ENCODE results near the gene COPS7B.

Gene COPS7B

DNA sequence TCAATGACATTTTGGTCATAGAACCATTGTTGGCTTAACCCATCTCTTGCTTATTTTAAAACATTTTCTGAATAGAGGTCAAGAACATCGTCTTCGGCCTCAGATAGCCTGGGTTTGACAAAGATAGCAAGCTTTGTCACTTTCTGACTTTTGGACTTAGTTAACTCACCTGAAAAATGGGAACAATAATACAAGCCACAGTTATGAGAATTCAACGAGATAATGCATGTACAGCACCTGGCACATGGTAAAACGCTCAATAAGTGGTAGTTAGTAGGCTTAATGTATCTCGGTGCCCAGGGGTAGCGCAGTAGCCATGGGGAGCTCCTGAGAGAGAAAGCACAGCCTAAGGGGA is 446 bp upstream of the COPS7B start:
- peaks cover 18% of the 10 kb centered on the region for H3K79me1 ChIP-seq (replicated peaks; ENCODE audit: low read length, poor library complexity, severe bottlenecking)
- H3K4me1 ChIP-seq (ENCODE audit: control insufficient read depth, insufficient read depth, low read depth, low read length) = peaks cover 4% of the 10 kb centered on the region
- peak overlapping the region; percentile 35 for H2AK5ac ChIP-seq (ENCODE audit: low read length, severe bottlenecking)
- peak overlapping the region; percentile 82 to 94 for H3K18ac ChIP-seq (ENCODE audit: low read depth in 1 of 2, low read length in 2 of 2)
- no peak overlapping the region for H2BK120ac ChIP-seq (ENCODE audit: low read depth, low read length)
- peak overlapping the region; percentile 80 to 97 for H3K4me3 ChIP-seq (ENCODE audit: insufficient read depth in 1 of 2, low read depth in 1 of 2, low read length in 2 of 2)
- WGBS = 41% methylated on average over 6 of the region's 6 CpGs
- peaks cover 4 to 19% of the 10 kb centered on the region in 2 experiments for H3K36me3 ChIP-seq (ENCODE audit: control insufficient read depth in 1 of 2, insufficient read depth in 2 of 2, low read depth in 1 of 2, low read length in 2 of 2)
- no peak overlapping the region for H2BK5ac ChIP-seq (ENCODE audit: low read depth, low read length, poor library complexity, severe bottlenecking)
- H3K4me2 ChIP-seq (ENCODE audit: low read length, poor library complexity, severe bottlenecking) = peak overlapping the region; percentile 82
- no peaks in the 10 kb centered on the region for H3K27me3 ChIP-seq (ENCODE audit: control insufficient read depth in 1 of 2, insufficient read depth in 1 of 2, low read length in 2 of 2)
- peak overlapping the region; percentile 89 for H4K8ac ChIP-seq (ENCODE audit: low read length)
- peak overlapping the region in 1 of 2 experiments; percentile 70 for H3K23ac ChIP-seq (ENCODE audit: low read length in 2 of 2)
- H3K9ac ChIP-seq (ENCODE audit: low read length) = peak overlapping the region; percentile 91
- H4K91ac ChIP-seq (ENCODE audit: low read length) = peak overlapping the region; percentile 87
- peak overlapping the region; percentile 67 for H3K27ac ChIP-seq (ENCODE audit: low read length, poor library complexity, severe bottlenecking)
- no peak overlapping the region for H2BK15ac ChIP-seq (ENCODE audit: low read depth, poor library complexity, severe bottlenecking)
- H3K9me3 ChIP-seq (ENCODE audit: control insufficient read depth, low read length) = no peaks in the 10 kb centered on the region
- peak overlapping the region in 1 of 2 experiments; percentile 70 for H3K14ac ChIP-seq (ENCODE audit: low read length in 2 of 2)
- no peak overlapping the region for H2BK12ac ChIP-seq (ENCODE audit: low read length in 2 of 2)
- peak overlapping the region; percentile 90 for H2AFZ ChIP-seq (ENCODE audit: low read depth, low read length)
- H3K4ac ChIP-seq (ENCODE audit: low read depth in 1 of 2, low read length in 2 of 2) = peak overlapping the region; percentile 91
- DNase-seq = no peak

DNA sequence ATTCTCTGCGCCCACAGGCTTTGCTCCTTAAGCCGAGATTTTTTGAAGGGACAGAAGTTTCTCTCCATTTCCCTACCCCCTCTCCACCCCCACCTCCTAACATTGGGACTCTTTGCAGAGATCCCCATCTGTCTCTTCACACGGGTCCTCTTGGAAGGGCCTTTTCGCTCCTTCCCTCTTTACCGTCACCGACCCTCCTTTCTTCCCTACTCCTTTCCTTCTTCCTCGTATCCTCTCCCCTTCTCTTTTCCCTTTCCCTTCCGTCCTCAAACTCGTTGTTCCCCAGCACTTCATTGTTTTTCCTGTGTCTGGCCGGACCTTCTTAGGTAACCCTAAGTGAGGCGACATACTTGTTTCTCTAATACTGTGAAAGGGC is 660 bp downstream of the COPS7B start:
- Histone ChIP-seq H3K27me3 (ENCODE audit: control insufficient read depth in 1 of 2, insufficient read depth in 1 of 2, low read length in 2 of 2) (no peaks in the 10 kb centered on the region), H2AFZ (ENCODE audit: low read depth, low read length) (no peak overlapping the region), H2BK15ac (ENCODE audit: low read depth, poor library complexity, severe bottlenecking) (no peak overlapping the region), H3K14ac (ENCODE audit: low read length in 2 of 2) (no peak overlapping the region), H3K27ac (ENCODE audit: low read length, poor library complexity, severe bottlenecking) (no peak overlapping the region), H3K9me3 (ENCODE audit: control insufficient read depth, low read length) (no peaks in the 10 kb centered on the region), H4K91ac (ENCODE audit: low read length) (no peak overlapping the region), H3K18ac (ENCODE audit: low read depth in 1 of 2, low read length in 2 of 2) (no peak overlapping the region), H3K79me1 (replicated peaks; ENCODE audit: low read length, poor library complexity, severe bottlenecking) (peaks cover 18% of the 10 kb centered on the region), H3K36me3 (ENCODE audit: control insufficient read depth in 1 of 2, insufficient read depth in 2 of 2, low read depth in 1 of 2, low read length in 2 of 2) (peaks cover 6 to 30% of the 10 kb centered on the region in 2 experiments), H3K4ac (ENCODE audit: low read depth in 1 of 2, low read length in 2 of 2) (peak overlapping the region in 1 of 2 experiments; percentile 81), H3K9ac (ENCODE audit: low read length) (peak overlapping the region; percentile 91), H3K4me2 (ENCODE audit: low read length, poor library complexity, severe bottlenecking) (peak overlapping the region; percentile 83), H2BK120ac (ENCODE audit: low read depth, low read length) (no peak overlapping the region), H4K8ac (ENCODE audit: low read length) (peak overlapping the region; percentile 66), H2BK5ac (ENCODE audit: low read depth, low read length, poor library complexity, severe bottlenecking) (no peak overlapping the region), H3K4me1 (ENCODE audit: control insufficient read depth, insufficient read depth, low read depth, low read length) (peaks cover 4% of the 10 kb centered on the region), H3K4me3 (ENCODE audit: insufficient read depth in 1 of 2, low read depth in 1 of 2, low read length in 2 of 2) (peak overlapping the region; percentile 80 to 97), H2BK12ac (ENCODE audit: low read length in 2 of 2) (no peak overlapping the region), H3K23ac (ENCODE audit: low read length in 2 of 2) (no peak overlapping the region), H2AK5ac (ENCODE audit: low read length, severe bottlenecking) (no peak overlapping the region)
- no peak for DNase-seq
- WGBS = 10% methylated on average over 11 of the region's 11 CpGs

DNA sequence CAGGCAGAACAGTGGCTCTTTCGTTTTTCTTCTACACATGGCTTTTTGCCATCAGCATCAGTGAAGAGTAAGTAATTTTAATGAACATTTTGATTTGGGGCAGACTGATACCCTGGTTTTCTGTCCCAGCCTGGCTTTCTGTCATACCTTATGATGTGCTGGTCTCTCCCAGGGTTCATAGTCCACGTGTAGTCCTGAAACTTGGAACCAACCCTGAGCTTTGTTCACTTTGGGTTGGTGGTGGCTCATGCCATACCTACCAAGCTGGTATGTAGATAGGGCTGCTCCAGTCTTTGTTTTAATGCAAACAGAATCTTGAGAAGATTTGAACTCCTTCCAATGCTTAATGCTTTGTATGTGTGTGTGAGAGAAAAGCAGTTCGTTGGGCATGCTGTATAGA is 4.9 kb downstream of the COPS7B start:
- Histone ChIP-seq H2AFZ (ENCODE audit: low read depth, low read length) (no peak overlapping the region), H3K27ac (ENCODE audit: low read length, poor library complexity, severe bottlenecking) (no peak overlapping the region), H3K23ac (ENCODE audit: low read length in 2 of 2) (no peak overlapping the region), H2AK5ac (ENCODE audit: low read length, severe bottlenecking) (no peak overlapping the region), H2BK120ac (ENCODE audit: low read depth, low read length) (no peak overlapping the region), H4K91ac (ENCODE audit: low read length) (no peak overlapping the region), H3K4me2 (ENCODE audit: low read length, poor library complexity, severe bottlenecking) (no peak overlapping the region), H3K36me3 (ENCODE audit: control insufficient read depth in 1 of 2, insufficient read depth in 2 of 2, low read depth in 1 of 2, low read length in 2 of 2) (peaks cover 14 to 56% of the 10 kb centered on the region in 2 experiments), H3K9me3 (ENCODE audit: control insufficient read depth, low read length) (no peaks in the 10 kb centered on the region), H2BK15ac (ENCODE audit: low read depth, poor library complexity, severe bottlenecking) (no peak overlapping the region), H3K4me3 (ENCODE audit: insufficient read depth in 1 of 2, low read depth in 1 of 2, low read length in 2 of 2) (no peak overlapping the region), H3K14ac (ENCODE audit: low read length in 2 of 2) (no peak overlapping the region), H4K8ac (ENCODE audit: low read length) (no peak overlapping the region), H3K18ac (ENCODE audit: low read depth in 1 of 2, low read length in 2 of 2) (no peak overlapping the region), H2BK5ac (ENCODE audit: low read depth, low read length, poor library complexity, severe bottlenecking) (no peak overlapping the region), H2BK12ac (ENCODE audit: low read length in 2 of 2) (no peak overlapping the region), H3K27me3 (ENCODE audit: control insufficient read depth in 1 of 2, insufficient read depth in 1 of 2, low read length in 2 of 2) (no peaks in the 10 kb centered on the region), H3K79me1 (replicated peaks; ENCODE audit: low read length, poor library complexity, severe bottlenecking) (peaks cover 19% of the 10 kb centered on the region), H3K4ac (ENCODE audit: low read depth in 1 of 2, low read length in 2 of 2) (no peak overlapping the region), H3K9ac (ENCODE audit: low read length) (no peak overlapping the region), H3K4me1 (ENCODE audit: control insufficient read depth, insufficient read depth, low read depth, low read length) (peaks cover 3% of the 10 kb centered on the region)
- 94% methylated on average over 3 of the region's 3 CpGs for WGBS
- no peak for DNase-seq

DNA sequence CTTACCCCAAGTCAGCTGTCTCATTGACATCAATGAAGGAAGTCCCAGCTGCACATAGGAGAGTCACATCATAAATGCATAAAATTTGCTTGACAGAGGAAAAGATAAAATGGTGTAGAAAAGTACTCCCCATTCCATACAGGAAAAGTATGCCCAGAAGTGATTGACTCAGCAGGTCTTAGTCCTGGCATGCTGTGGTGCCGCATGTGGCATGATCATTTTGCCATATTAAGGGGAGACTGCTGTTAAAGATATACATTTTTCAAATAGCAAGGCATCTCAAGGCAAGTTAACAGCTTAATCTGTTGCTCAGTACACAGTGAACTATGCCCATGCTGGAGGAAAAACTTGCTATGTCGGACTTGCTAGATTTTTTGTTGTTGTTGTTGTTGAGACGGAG is 8.1 kb downstream of the COPS7B start:
- no peak for DNase-seq
- WGBS = 100% methylated on average over 3 of the region's 3 CpGs
- Histone ChIP-seq H3K27ac (ENCODE audit: low read length, poor library complexity, severe bottlenecking) (no peak overlapping the region), H2AFZ (ENCODE audit: low read depth, low read length) (no peak overlapping the region), H2AK5ac (ENCODE audit: low read length, severe bottlenecking) (no peak overlapping the region), H3K9me3 (ENCODE audit: control insufficient read depth, low read length) (no peaks in the 10 kb centered on the region), H3K4me2 (ENCODE audit: low read length, poor library complexity, severe bottlenecking) (no peak overlapping the region), H4K8ac (ENCODE audit: low read length) (no peak overlapping the region), H2BK120ac (ENCODE audit: low read depth, low read length) (no peak overlapping the region), H2BK15ac (ENCODE audit: low read depth, poor library complexity, severe bottlenecking) (no peak overlapping the region), H3K23ac (ENCODE audit: low read length in 2 of 2) (no peak overlapping the region), H3K79me1 (replicated peaks; ENCODE audit: low read length, poor library complexity, severe bottlenecking) (peaks cover 38% of the 10 kb centered on the region), H3K18ac (ENCODE audit: low read depth in 1 of 2, low read length in 2 of 2) (no peak overlapping the region), H2BK5ac (ENCODE audit: low read depth, low read length, poor library complexity, severe bottlenecking) (no peak overlapping the region), H3K4me3 (ENCODE audit: insufficient read depth in 1 of 2, low read depth in 1 of 2, low read length in 2 of 2) (no peak overlapping the region), H3K14ac (ENCODE audit: low read length in 2 of 2) (no peak overlapping the region), H3K27me3 (ENCODE audit: control insufficient read depth in 1 of 2, insufficient read depth in 1 of 2, low read length in 2 of 2) (no peaks in the 10 kb centered on the region), H3K4me1 (ENCODE audit: control insufficient read depth, insufficient read depth, low read depth, low read length) (peaks cover 5% of the 10 kb centered on the region), H3K4ac (ENCODE audit: low read depth in 1 of 2, low read length in 2 of 2) (no peak overlapping the region), H4K91ac (ENCODE audit: low read length) (no peak overlapping the region), H3K36me3 (ENCODE audit: control insufficient read depth in 1 of 2, insufficient read depth in 2 of 2, low read depth in 1 of 2, low read length in 2 of 2) (peaks cover 27 to 72% of the 10 kb centered on the region in 2 experiments), H3K9ac (ENCODE audit: low read length) (peak overlapping the region; percentile 5), H2BK12ac (ENCODE audit: low read length in 2 of 2) (no peak overlapping the region)
